ENCODE measurements around the gene C5.
A peak's percentile ranks its signal among the peaks of the same experiment; 100 is the strongest.

Gene C5

GRCh38 chr9:120946259-120946658 lies 103.8 kb downstream of the C5 start:
- H3K36me3 ChIP-seq (ENCODE audit: control insufficient read depth, insufficient read depth, low read length): no peaks in the 10 kb centered on the region
- no peaks in the 10 kb centered on the region for H3K27me3 ChIP-seq (ENCODE audit: control insufficient read depth, insufficient read depth, low read length)
- no peak overlapping the region for H3K4me3 ChIP-seq (ENCODE audit: low read length)
- H3K4me1 ChIP-seq (ENCODE audit: control insufficient read depth, insufficient read depth, low read length): peaks cover 4% of the 10 kb centered on the region
- H3K27ac ChIP-seq (ENCODE audit: low read depth, low read length): no peak overlapping the region
- no peak overlapping the region for H3K9ac ChIP-seq (ENCODE audit: low read length)

GRCh38 chr9:120944948-120945347 lies 105.1 kb downstream of the C5 start:
- Histone ChIP-seq H3K9ac (ENCODE audit: low read length) (no peak overlapping the region), H3K36me3 (ENCODE audit: control insufficient read depth, insufficient read depth, low read length) (no peaks in the 10 kb centered on the region), H3K4me3 (ENCODE audit: low read length) (no peak overlapping the region), H3K27me3 (ENCODE audit: control insufficient read depth, insufficient read depth, low read length) (no peaks in the 10 kb centered on the region), H3K27ac (ENCODE audit: low read depth, low read length) (no peak overlapping the region), H3K4me1 (ENCODE audit: control insufficient read depth, insufficient read depth, low read length) (peaks cover 4% of the 10 kb centered on the region)

GRCh38 chr9:120944434-120944843 lies 105.6 kb downstream of the C5 start:
- peaks cover 4% of the 10 kb centered on the region for H3K4me1 ChIP-seq (ENCODE audit: control insufficient read depth, insufficient read depth, low read length)
- H3K36me3 ChIP-seq (ENCODE audit: control insufficient read depth, insufficient read depth, low read length): no peaks in the 10 kb centered on the region
- no peak overlapping the region for H3K27ac ChIP-seq (ENCODE audit: low read depth, low read length)

GRCh38 chr9:120942186-120943001 lies 107.7 kb downstream of the C5 start:
- H3K4me1 ChIP-seq (ENCODE audit: control insufficient read depth, insufficient read depth, low read length): peaks cover 4% of the 10 kb centered on the region
- H3K27ac ChIP-seq (ENCODE audit: low read depth, low read length): peak overlapping the region; percentile 70
- no peaks in the 10 kb centered on the region for H3K27me3 ChIP-seq (ENCODE audit: control insufficient read depth, insufficient read depth, low read length)
- no peak overlapping the region for H3K4me3 ChIP-seq (ENCODE audit: low read length)
- no peak overlapping the region for H3K9ac ChIP-seq (ENCODE audit: low read length)
- H3K36me3 ChIP-seq (ENCODE audit: control insufficient read depth, insufficient read depth, low read length): no peaks in the 10 kb centered on the region

More at GRCh38 chr9:120944434-120944843, 105.6 kb downstream of the C5 start:
- no peak overlapping the region for H3K9ac ChIP-seq (ENCODE audit: low read length)
- no peaks in the 10 kb centered on the region for H3K27me3 ChIP-seq (ENCODE audit: control insufficient read depth, insufficient read depth, low read length)
- H3K4me3 ChIP-seq (ENCODE audit: low read length): no peak overlapping the region

GRCh38 chr9:120941046-120941770 lies 108.9 kb downstream of the C5 start:
- no peaks in the 10 kb centered on the region for H3K36me3 ChIP-seq (ENCODE audit: control insufficient read depth, insufficient read depth, low read length)
- peaks cover 10% of the 10 kb centered on the region for H3K4me1 ChIP-seq (ENCODE audit: control insufficient read depth, insufficient read depth, low read length)
- no peak overlapping the region for H3K4me3 ChIP-seq (ENCODE audit: low read length)
- no peaks in the 10 kb centered on the region for H3K27me3 ChIP-seq (ENCODE audit: control insufficient read depth, insufficient read depth, low read length)
- no peak overlapping the region for H3K9ac ChIP-seq (ENCODE audit: low read length)
- no peak overlapping the region for H3K27ac ChIP-seq (ENCODE audit: low read depth, low read length)

DNA sequence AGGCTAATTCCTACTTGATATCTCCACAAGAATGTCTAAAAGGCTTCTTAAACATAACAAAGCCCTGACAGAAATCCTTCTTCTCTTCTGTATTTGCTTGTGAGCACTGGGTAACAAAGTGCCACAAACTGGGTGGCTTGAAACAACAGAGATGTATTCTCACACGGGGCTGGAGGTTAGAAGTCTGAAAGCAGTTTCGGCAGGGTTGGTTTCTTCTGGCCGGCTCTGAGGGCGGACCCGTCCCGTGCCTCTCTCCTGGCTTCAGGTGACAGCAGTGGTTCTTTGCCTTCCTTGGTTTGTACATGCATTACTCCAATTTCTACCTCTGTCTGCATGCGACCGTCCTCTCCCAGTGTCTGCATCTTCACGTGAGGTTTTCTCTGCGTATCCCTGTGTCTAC lies 109.5 kb downstream of the C5 start:
- Histone ChIP-seq H3K9ac (ENCODE audit: low read length) (no peak overlapping the region), H3K36me3 (ENCODE audit: control insufficient read depth, insufficient read depth, low read length) (no peaks in the 10 kb centered on the region), H3K27me3 (ENCODE audit: control insufficient read depth, insufficient read depth, low read length) (no peaks in the 10 kb centered on the region), H3K4me1 (ENCODE audit: control insufficient read depth, insufficient read depth, low read length) (peaks cover 17% of the 10 kb centered on the region), H3K4me3 (ENCODE audit: low read length) (no peak overlapping the region), H3K27ac (ENCODE audit: low read depth, low read length) (no peak overlapping the region)

- H3K4me3 ChIP-seq (ENCODE audit: low read length): no peak overlapping the region
- no peaks in the 10 kb centered on the region for H3K36me3 ChIP-seq (ENCODE audit: control insufficient read depth, insufficient read depth, low read length)
- peaks cover 34% of the 10 kb centered on the region for H3K4me1 ChIP-seq (ENCODE audit: control insufficient read depth, insufficient read depth, low read length)
- no peak overlapping the region for H3K27ac ChIP-seq (ENCODE audit: low read depth, low read length)
- H3K27me3 ChIP-seq (ENCODE audit: control insufficient read depth, insufficient read depth, low read length): no peaks in the 10 kb centered on the region
- H3K9ac ChIP-seq (ENCODE audit: low read length): no peak overlapping the region
These were observed 111.2 kb downstream of the C5 start for GRCh38 chr9:120938851-120939250.

DNA sequence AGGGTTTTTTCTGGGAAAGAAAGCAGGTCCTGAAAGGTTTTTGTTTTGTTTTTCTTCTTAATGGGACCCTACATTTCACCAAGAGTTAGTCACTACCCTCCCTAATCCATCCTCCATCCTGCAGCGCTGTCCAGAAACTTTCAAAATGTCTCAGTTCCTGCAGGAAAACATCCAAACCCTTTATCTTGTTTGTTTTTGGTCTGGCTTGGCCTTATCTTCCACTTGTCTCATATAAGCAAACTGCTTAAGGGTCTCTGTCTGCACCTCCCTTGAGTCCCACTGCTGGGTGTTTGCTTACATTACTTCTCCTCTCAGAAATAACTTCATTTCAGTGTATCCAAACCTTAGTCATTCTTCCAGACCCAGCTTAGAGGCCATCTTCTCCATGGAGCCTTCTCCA lies 112.5 kb downstream of the C5 start:
- Histone ChIP-seq H3K27me3 (ENCODE audit: control insufficient read depth, insufficient read depth, low read length) (no peaks in the 10 kb centered on the region), H3K9ac (ENCODE audit: low read length) (no peak overlapping the region), H3K36me3 (ENCODE audit: control insufficient read depth, insufficient read depth, low read length) (no peaks in the 10 kb centered on the region), H3K4me3 (ENCODE audit: low read length) (no peak overlapping the region), H3K27ac (ENCODE audit: low read depth, low read length) (peak overlapping the region; percentile 28), H3K4me1 (ENCODE audit: control insufficient read depth, insufficient read depth, low read length) (peaks cover 34% of the 10 kb centered on the region)

DNA sequence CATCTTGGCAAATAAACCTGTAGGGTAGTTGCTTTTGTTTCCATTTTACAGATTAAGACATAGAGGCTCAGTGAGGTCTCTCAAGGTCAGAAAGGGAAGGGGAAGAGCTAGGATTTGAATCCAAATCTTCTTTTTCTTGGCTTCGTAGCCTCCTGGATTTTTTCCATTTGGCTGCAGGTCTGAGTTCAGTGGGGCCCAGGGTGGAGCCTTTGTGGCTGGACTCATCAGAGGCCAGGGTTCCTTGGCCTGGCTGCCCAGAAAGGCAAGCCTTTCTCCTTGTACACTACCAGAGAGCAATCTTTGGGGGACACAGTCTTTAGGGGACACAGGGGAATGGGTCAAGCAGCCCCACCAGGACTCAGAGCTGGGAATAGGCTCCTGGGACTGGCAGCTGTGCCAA lies 112.9 kb downstream of the C5 start:
- peak overlapping the region; percentile 28 for H3K27ac ChIP-seq (ENCODE audit: low read depth, low read length)
- H3K9ac ChIP-seq (ENCODE audit: low read length): no peak overlapping the region
- H3K27me3 ChIP-seq (ENCODE audit: control insufficient read depth, insufficient read depth, low read length): no peaks in the 10 kb centered on the region
- no peak overlapping the region for H3K4me3 ChIP-seq (ENCODE audit: low read length)
- peaks cover 31% of the 10 kb centered on the region for H3K4me1 ChIP-seq (ENCODE audit: control insufficient read depth, insufficient read depth, low read length)
- no peaks in the 10 kb centered on the region for H3K36me3 ChIP-seq (ENCODE audit: control insufficient read depth, insufficient read depth, low read length)

- Histone ChIP-seq H3K36me3 (ENCODE audit: control insufficient read depth, insufficient read depth, low read length) (no peaks in the 10 kb centered on the region), H3K4me1 (ENCODE audit: control insufficient read depth, insufficient read depth, low read length) (peaks cover 33% of the 10 kb centered on the region), H3K27me3 (ENCODE audit: control insufficient read depth, insufficient read depth, low read length) (no peaks in the 10 kb centered on the region), H3K9ac (ENCODE audit: low read length) (no peak overlapping the region), H3K27ac (ENCODE audit: low read depth, low read length) (peak overlapping the region; percentile 91), H3K4me3 (ENCODE audit: low read length) (no peak overlapping the region)
These were observed 113.3 kb downstream of the C5 start for GRCh38 chr9:120936764-120937122.

- Histone ChIP-seq H3K4me3 (ENCODE audit: low read length) (peak overlapping the region; percentile 38), H3K27ac (ENCODE audit: low read depth, low read length) (peak overlapping the region; percentile 91), H3K9ac (ENCODE audit: low read length) (peak overlapping the region; percentile 10), H3K4me1 (ENCODE audit: control insufficient read depth, insufficient read depth, low read length) (peaks cover 33% of the 10 kb centered on the region), H3K27me3 (ENCODE audit: control insufficient read depth, insufficient read depth, low read length) (no peaks in the 10 kb centered on the region), H3K36me3 (ENCODE audit: control insufficient read depth, insufficient read depth, low read length) (no peaks in the 10 kb centered on the region)
These were observed 113.9 kb downstream of the C5 start for GRCh38 chr9:120936011-120936763.

GRCh38 chr9:120935383-120935857 lies 114.7 kb downstream of the C5 start:
- peak overlapping the region; percentile 43 for H3K9ac ChIP-seq (ENCODE audit: low read length)
- peaks cover 33% of the 10 kb centered on the region for H3K4me1 ChIP-seq (ENCODE audit: control insufficient read depth, insufficient read depth, low read length)

More at GRCh38 chr9:120935383-120935857, 114.7 kb downstream of the C5 start:
- Histone ChIP-seq H3K27ac (ENCODE audit: low read depth, low read length) (peak overlapping the region; percentile 91), H3K4me3 (ENCODE audit: low read length) (peak overlapping the region; percentile 38), H3K27me3 (ENCODE audit: control insufficient read depth, insufficient read depth, low read length) (no peaks in the 10 kb centered on the region), H3K36me3 (ENCODE audit: control insufficient read depth, insufficient read depth, low read length) (no peaks in the 10 kb centered on the region)
